ENCODE measurements around the gene NLRP1.

Gene NLRP1

GRCh38 chr17:5466295-5466694, 118.0 kb downstream of the NLRP1 start:
- no peaks in the 10 kb centered on the region for H3K27me3 ChIP-seq (ENCODE audit: control insufficient read depth in 5 of 5, insufficient read depth in 4 of 5, low read length in 5 of 5)
- no peak overlapping the region for H3K27ac ChIP-seq (ENCODE audit: low read depth, low read length)
- H3K9ac ChIP-seq (ENCODE audit: low read length in 5 of 5): no peak overlapping the region
- H3K4me1 ChIP-seq (ENCODE audit: control insufficient read depth in 5 of 5, insufficient read depth in 5 of 5, low read length in 5 of 5): peaks cover 4 to 27% (median 21%) of the 10 kb centered on the region in 5 donors
- H3K4me3 ChIP-seq (ENCODE audit: low read depth in 1 of 5, low read length in 5 of 5): no peak overlapping the region
- no peaks in the 10 kb centered on the region for H3K9me3 ChIP-seq (ENCODE audit: control insufficient read depth in 5 of 5, low read length in 5 of 5)
- H3K36me3 ChIP-seq (ENCODE audit: control insufficient read depth in 5 of 5, insufficient read depth in 5 of 5, low read length in 5 of 5): peaks cover 0 to 7% (median 5%) of the 10 kb centered on the region in 5 donors

GRCh38 chr17:5464717-5465507, 119.4 kb downstream of the NLRP1 start:
- Histone ChIP-seq H3K27me3 (ENCODE audit: control insufficient read depth in 5 of 5, insufficient read depth in 4 of 5, low read length in 5 of 5) (no peaks in the 10 kb centered on the region), H3K9me3 (ENCODE audit: control insufficient read depth in 5 of 5, low read length in 5 of 5) (no peaks in the 10 kb centered on the region), H3K4me3 (ENCODE audit: low read depth in 1 of 5, low read length in 5 of 5) (no peak overlapping the region), H3K36me3 (ENCODE audit: control insufficient read depth in 5 of 5, insufficient read depth in 5 of 5, low read length in 5 of 5) (peaks cover 0 to 18% (median 15%) of the 10 kb centered on the region in 5 donors), H3K4me1 (ENCODE audit: control insufficient read depth in 5 of 5, insufficient read depth in 5 of 5, low read length in 5 of 5) (peaks cover 4 to 27% (median 21%) of the 10 kb centered on the region in 5 donors), H3K27ac (ENCODE audit: low read depth, low read length) (no peak overlapping the region), H3K9ac (ENCODE audit: low read length in 5 of 5) (no peak overlapping the region)

All from subcutaneous abdominal adipose tissue (tissue), 5 donors.